Activated CD4-positive, alpha-beta T cell treated with anti-CD3 and anti-CD28 coated beads, Interleukin-2, amount 50 U/mL, for 48 hours (primary cell): ENCODE results near the gene CFAP20DC.
A peak's percentile ranks its signal among the peaks of the same experiment; 100 is the strongest.
"Not testable (repeated sequence)": the region's sequence is repeated elsewhere in the genome, so short reads cannot be mapped to it uniquely, and the experiment has no call there.

Experiments used
- DNase-seq, 2 experiments: peaks; one replicate each; pipeline ENCODE4 v3.0.0-alpha.2; 2020

CFAP20DC gene

GRCh38 chr3:59049671-59050331 lies at the start of gene CFAP20DC:
Gene CFAP20DC, minus strand, starts transcription at chr3:59050025. Its CDS starts 394 bp downstream, at chr3:59049631.
- peak; percentile 90 to 93 for DNase-seq

- DNase-seq, result not testable (repeated sequence)
Observed at GRCh38 chr3:59098516-59098915, 48.7 kb upstream of the CFAP20DC start.

GRCh38 chr3:59094446-59094845 lies 44.6 kb upstream of the CFAP20DC start:
- no peak for DNase-seq

GRCh38 chr3:59093521-59093920 lies 43.7 kb upstream of the CFAP20DC start:
- DNase-seq, result no peak

GRCh38 chr3:59088761-59089160 lies 38.9 kb upstream of the CFAP20DC start:
- no peak for DNase-seq

GRCh38 chr3:59085976-59086375 lies 36.2 kb upstream of the CFAP20DC start:
- no peak for DNase-seq

GRCh38 chr3:59084583-59084982 lies 34.8 kb upstream of the CFAP20DC start:
- DNase-seq, result no peak

- no peak for DNase-seq
Observed at GRCh38 chr3:59082106-59082505, 32.3 kb upstream of the CFAP20DC start.

GRCh38 chr3:59081071-59081470 lies 31.2 kb upstream of the CFAP20DC start:
- DNase-seq, result no peak

- no peak for DNase-seq
Observed at GRCh38 chr3:59079962-59080361, 30.1 kb upstream of the CFAP20DC start.

GRCh38 chr3:59074764-59075163 lies 24.9 kb upstream of the CFAP20DC start:
- DNase-seq, result no peak

GRCh38 chr3:59072681-59073080 lies 22.9 kb upstream of the CFAP20DC start:
- no peak for DNase-seq

GRCh38 chr3:59069838-59070237 lies 20.0 kb upstream of the CFAP20DC start:
- no peak for DNase-seq

GRCh38 chr3:59065240-59065639 lies 15.4 kb upstream of the CFAP20DC start:
- DNase-seq, result no peak

GRCh38 chr3:59064728-59065127 lies 14.9 kb upstream of the CFAP20DC start:
- DNase-seq, result no peak

GRCh38 chr3:59064276-59064675 lies 14.5 kb upstream of the CFAP20DC start:
- DNase-seq, result no peak

- DNase-seq, result no peak
Observed at GRCh38 chr3:59056706-59057105, 6.9 kb upstream of the CFAP20DC start.

- DNase-seq, result no peak
Observed at GRCh38 chr3:59052803-59053411, 3.1 kb upstream of the CFAP20DC start.

GRCh38 chr3:59050811-59051414 lies 1.1 kb upstream of the CFAP20DC start:
- not testable (repeated sequence) for DNase-seq

GRCh38 chr3:59046839-59047238 lies 3.0 kb downstream of the CFAP20DC start:
- no peak for DNase-seq

- DNase-seq, result no peak
Observed at GRCh38 chr3:59043391-59043790, 6.4 kb downstream of the CFAP20DC start.

- DNase-seq, result no peak
Observed at GRCh38 chr3:59040902-59041301, 8.9 kb downstream of the CFAP20DC start.

GRCh38 chr3:59027607-59028006 lies 22.2 kb downstream of the CFAP20DC start:
- no peak for DNase-seq

- no peak for DNase-seq
Observed at GRCh38 chr3:59023612-59024011, 26.2 kb downstream of the CFAP20DC start.
